GM12872 (cell line): ENCODE data around the gene TNS3.

Experiments used
- TF ChIP-seq, protein P1 (sequence below): IDR thresholded peaks from 3 replicates; pipeline ENCODE4 v1.5.1; 2011; ENCODE audit warnings: low read depth, mild to moderate bottlenecking, low read length, moderate library complexity; ENCODE audit not compliant: insufficient read depth

TNS3 gene

DNA sequence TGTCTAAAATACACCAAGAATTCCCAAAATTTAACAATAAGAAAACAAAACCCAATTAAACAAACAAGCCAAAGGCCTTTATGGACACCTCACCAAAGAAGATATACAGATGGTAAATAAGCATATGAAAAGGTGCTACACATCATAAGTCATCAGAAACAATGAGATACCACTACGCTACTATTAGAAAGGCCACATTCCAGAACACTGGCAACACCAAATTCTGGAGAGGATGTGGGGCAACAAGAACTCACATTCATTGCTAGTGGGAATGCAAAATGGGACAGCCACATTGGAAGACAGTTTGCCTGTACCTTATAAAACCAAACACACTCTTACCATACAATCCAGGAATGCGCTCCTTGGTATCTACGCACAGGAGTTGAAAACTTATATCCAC is 291.4 kb downstream of the TNS3 start:
- TF ChIP-seq, protein P1, sequence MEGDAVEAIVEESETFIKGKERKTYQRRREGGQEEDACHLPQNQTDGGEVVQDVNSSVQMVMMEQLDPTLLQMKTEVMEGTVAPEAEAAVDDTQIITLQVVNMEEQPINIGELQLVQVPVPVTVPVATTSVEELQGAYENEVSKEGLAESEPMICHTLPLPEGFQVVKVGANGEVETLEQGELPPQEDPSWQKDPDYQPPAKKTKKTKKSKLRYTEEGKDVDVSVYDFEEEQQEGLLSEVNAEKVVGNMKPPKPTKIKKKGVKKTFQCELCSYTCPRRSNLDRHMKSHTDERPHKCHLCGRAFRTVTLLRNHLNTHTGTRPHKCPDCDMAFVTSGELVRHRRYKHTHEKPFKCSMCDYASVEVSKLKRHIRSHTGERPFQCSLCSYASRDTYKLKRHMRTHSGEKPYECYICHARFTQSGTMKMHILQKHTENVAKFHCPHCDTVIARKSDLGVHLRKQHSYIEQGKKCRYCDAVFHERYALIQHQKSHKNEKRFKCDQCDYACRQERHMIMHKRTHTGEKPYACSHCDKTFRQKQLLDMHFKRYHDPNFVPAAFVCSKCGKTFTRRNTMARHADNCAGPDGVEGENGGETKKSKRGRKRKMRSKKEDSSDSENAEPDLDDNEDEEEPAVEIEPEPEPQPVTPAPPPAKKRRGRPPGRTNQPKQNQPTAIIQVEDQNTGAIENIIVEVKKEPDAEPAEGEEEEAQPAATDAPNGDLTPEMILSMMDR = no peak

DNA sequence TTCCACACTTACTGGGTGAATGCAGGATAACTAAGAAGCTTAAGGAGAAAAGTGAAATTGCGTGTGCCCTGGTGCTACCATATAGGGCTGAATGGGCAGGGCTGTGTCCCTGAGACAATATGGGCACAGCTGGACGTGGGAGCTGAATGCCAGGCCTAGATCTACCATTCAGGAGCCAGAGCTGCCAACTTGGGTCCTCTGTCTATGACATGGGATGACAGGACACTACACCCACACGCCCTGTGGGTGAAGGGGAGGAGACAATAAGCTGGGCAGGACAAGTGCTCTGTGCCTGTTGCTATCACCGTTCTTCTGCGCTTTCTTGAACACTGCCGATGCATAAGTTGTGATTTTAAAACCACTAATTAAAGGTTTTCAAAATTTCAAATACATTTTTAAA is 293.9 kb downstream of the TNS3 start:
- TF ChIP-seq, protein P1 = no peak

GRCh38 chr7:47285860-47286491 is 295.9 kb downstream of the TNS3 start:
- TF ChIP-seq, protein P1 = no peak

GRCh38 chr7:47284691-47285635 is 296.9 kb downstream of the TNS3 start:
- TF ChIP-seq, protein P1 = no peak

- TF ChIP-seq, protein P1 = no peak
Measured at GRCh38 chr7:47283497-47284131, 298.3 kb downstream of the TNS3 start.

- TF ChIP-seq, protein P1 = no peak
Measured at GRCh38 chr7:47282790-47283496, 299.0 kb downstream of the TNS3 start.
